PC-3 (cell line): ENCODE measurements around the gene PI4K2A. TPM values are rescaled to one million over a fixed set of nuclear protein-coding genes. Genes with fewer than 3 reads are reported as not detected.

Experiments used
- ATAC-seq: fragments of 200-7000 bp; cut with Tn5 transposase; 2 replicates; pipeline ENCODE4 v1.9.1; 2020; ENCODE audit warnings: mild to moderate bottlenecking, moderate library complexity
- BruUV-seq: library from RNA; stranded (reverse); fragments of 400-500 nt; replicated peaks from 2 replicates; lab custom pipeline; 2021; lab: Mats Ljungman, UMichigan
- CTCF ChIA-PET: fragments of 300-600 bp; sonication (Branson Sonifier 250); formaldehyde crosslinking; loops from one replicate; lab custom pipeline; 2022; ENCODE audit warnings: antibody characterized with exemption; lab: Charles Lee
- POLR2A ChIA-PET: fragments of 300-600 bp; sonication (Branson Sonifier 250); formaldehyde crosslinking; loops from one replicate; lab custom pipeline; 2022; ENCODE audit warnings: antibody characterized with exemption; ENCODE audit not compliant: unreplicated experiment; lab: Charles Lee
- DNase-seq: peaks from one replicate; pipeline ENCODE4 v3.0.0-alpha.2; 2015
- H2AFZ ChIP-seq: fragments of 300-600 bp; sonication (generic); 2 replicates; pipeline ENCODE4 v1.6.0; 2016; ENCODE audit warnings: antibody characterized with exemption, low read length
- H3F3A ChIP-seq: fragments of 300-600 bp; sonication (generic); one replicate; pipeline ENCODE4 v1.6.0; 2017; ENCODE audit warnings: antibody characterized with exemption, low read length, control low read depth, mild to moderate bottlenecking; ENCODE audit not compliant: unreplicated experiment
- H3K27ac ChIP-seq: fragments of 300-600 bp; sonication (generic); 2 replicates; pipeline ENCODE4 v1.5.1; 2016; ENCODE audit warnings: mild to moderate bottlenecking, low read length
- H3K27me3 ChIP-seq: fragments of 300-600 bp; sonication (generic); 2 replicates; pipeline ENCODE4 v1.6.1; 2016; ENCODE audit warnings: low read length, mixed read lengths
- H3K36me3 ChIP-seq: fragments of 300-600 bp; sonication (generic); 2 replicates; pipeline ENCODE4 v1.6.1; 2016; ENCODE audit warnings: low read depth, mixed run types, low read length, mixed read lengths
- H3K4me1 ChIP-seq: fragments of 300-600 bp; sonication (generic); 2 replicates; pipeline ENCODE4 v1.5.1; 2016; ENCODE audit warnings: low read length; ENCODE audit not compliant: insufficient read depth
- H3K4me2 ChIP-seq: fragments of 300-600 bp; sonication (generic); 2 replicates; pipeline ENCODE4 v1.6.0; 2016; ENCODE audit warnings: low read length
- H3K4me3 ChIP-seq: fragments of 300-600 bp; sonication (generic); 2 replicates; pipeline ENCODE4 v1.5.1; 2016; ENCODE audit warnings: mild to moderate bottlenecking, low read length, mixed read lengths
- H3K79me2 ChIP-seq: fragments of 300-600 bp; sonication (generic); 2 replicates; pipeline ENCODE4 v1.6.1; 2017; ENCODE audit warnings: low read length, mixed read lengths
- H3K9ac ChIP-seq: fragments of 300-600 bp; sonication (generic); 2 replicates; pipeline ENCODE4 v1.6.0; 2016; ENCODE audit warnings: mild to moderate bottlenecking, low read length
- H3K9me2 ChIP-seq: fragments of 300-600 bp; sonication (generic); replicated peaks from 2 replicates; pipeline ENCODE4 v1.6.1; 2016; ENCODE audit warnings: mixed run types, low read length, mixed read lengths
- H3K9me3 ChIP-seq: fragments of 300-600 bp; sonication (generic); 2 replicates; pipeline ENCODE4 v1.6.1; 2016; ENCODE audit warnings: low read length, mixed read lengths
- H4K20me1 ChIP-seq: fragments of 300-600 bp; sonication (generic); 2 replicates; pipeline ENCODE4 v1.6.1; 2016; ENCODE audit warnings: low read length, mixed read lengths
- EZH2 ChIP-seq: fragments of 300-600 bp; sonication (generic); IDR thresholded peaks from one replicate; pipeline ENCODE4 v1.6.1; 2017; ENCODE audit warnings: antibody characterized with exemption, mild to moderate bottlenecking, low read length; ENCODE audit not compliant: unreplicated experiment
- EZH2phosphoT487 ChIP-seq: fragments of 300-600 bp; sonication (generic); IDR thresholded peaks from 2 replicates; pipeline ENCODE4 v1.6.1; 2018; ENCODE audit warnings: mild to moderate bottlenecking, antibody characterized with exemption, low read length, borderline replicate concordance
- intact Hi-C: fragments of 100-400 bp; cut with micrococcal nuclease; formaldehyde crosslinking; loops from 2 replicates; pipeline ENCODE4 v1.9.0; 2023
- total RNA-seq: library from RNA; depleted of rRNA; stranded (reverse); fragments of >200 nt; gene quantifications from 2 replicates; pipeline ENCODE4 v1.2.3, GENCODE V29; 2014
- TF ChIP-seq, protein P1 (sequence below): fragments of 300-600 bp; sonication (generic); conservative IDR thresholded peaks from 2 replicates; pipeline ENCODE4 v1.5.1; 2017; ENCODE audit warnings: antibody characterized with exemption, low read depth, mild to moderate bottlenecking, low read length

PI4K2A gene
- total RNA-seq, 1 experiment from 2014 or later = 19.4 TPM

DNA sequence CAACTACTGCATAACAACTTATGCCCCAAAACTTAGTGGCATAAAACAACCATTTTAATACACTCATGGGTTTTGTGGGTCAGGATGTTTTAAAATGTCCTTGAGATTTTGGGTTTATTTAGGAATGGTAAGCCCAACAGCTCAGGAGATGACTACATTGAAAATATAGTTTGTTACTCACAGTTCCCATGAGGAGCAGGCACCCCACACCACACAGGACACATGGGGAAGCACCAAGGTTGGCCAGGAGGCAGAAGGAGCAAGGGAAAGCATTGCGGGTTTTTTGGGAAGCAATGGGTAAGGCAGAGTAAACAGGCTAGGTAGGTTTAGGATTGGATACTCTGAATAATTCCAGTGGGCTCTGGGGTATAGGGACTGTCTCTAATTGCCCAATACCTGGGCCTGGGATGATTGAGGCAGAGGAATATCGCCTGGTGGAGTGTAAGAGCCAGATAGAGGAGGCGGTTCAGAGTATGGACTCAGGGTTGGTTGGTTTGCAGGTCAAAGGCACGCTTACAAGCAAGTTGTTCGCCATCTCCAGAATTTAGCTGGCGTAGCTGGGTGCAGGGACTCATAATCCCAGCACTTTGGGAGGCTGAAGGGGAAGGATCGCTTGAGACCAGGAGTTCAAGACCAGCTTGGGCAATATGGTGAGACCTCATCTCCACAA, 63.1 kb downstream of the PI4K2A start:
- DNase-seq (no peak), ATAC-seq (no peak)
- H3K27ac ChIP-seq = no peak overlapping the region
- BruUV-seq = no TSS peak
- H3K4me3 ChIP-seq = no peak overlapping the region
- no peak overlapping the region for H3K4me2 ChIP-seq
- CTCF ChIA-PET = interaction anchor here (0.6 to 0.9 kb wide), 2 partner anchors 21 to 592 kb away, joined by 3 read pairs; no protein-coding TSS in a partner anchor
- H3K36me3 ChIP-seq = no peaks in the 10 kb centered on the region
- no peak overlapping the region for H2AFZ ChIP-seq
- no peak overlapping the region for H3K9ac ChIP-seq
- no peaks in the 10 kb centered on the region for H3K27me3 ChIP-seq
- H3K4me1 ChIP-seq = no peaks in the 10 kb centered on the region
- intact Hi-C loops = no loop called here
- TF ChIP-seq, protein P1, sequence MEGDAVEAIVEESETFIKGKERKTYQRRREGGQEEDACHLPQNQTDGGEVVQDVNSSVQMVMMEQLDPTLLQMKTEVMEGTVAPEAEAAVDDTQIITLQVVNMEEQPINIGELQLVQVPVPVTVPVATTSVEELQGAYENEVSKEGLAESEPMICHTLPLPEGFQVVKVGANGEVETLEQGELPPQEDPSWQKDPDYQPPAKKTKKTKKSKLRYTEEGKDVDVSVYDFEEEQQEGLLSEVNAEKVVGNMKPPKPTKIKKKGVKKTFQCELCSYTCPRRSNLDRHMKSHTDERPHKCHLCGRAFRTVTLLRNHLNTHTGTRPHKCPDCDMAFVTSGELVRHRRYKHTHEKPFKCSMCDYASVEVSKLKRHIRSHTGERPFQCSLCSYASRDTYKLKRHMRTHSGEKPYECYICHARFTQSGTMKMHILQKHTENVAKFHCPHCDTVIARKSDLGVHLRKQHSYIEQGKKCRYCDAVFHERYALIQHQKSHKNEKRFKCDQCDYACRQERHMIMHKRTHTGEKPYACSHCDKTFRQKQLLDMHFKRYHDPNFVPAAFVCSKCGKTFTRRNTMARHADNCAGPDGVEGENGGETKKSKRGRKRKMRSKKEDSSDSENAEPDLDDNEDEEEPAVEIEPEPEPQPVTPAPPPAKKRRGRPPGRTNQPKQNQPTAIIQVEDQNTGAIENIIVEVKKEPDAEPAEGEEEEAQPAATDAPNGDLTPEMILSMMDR = no peak
- TF ChIP-seq EZH2phosphoT487 = no peak
- TF ChIP-seq EZH2 = no peak
- no peaks in the 10 kb centered on the region for H3F3A ChIP-seq
- no peaks in the 10 kb centered on the region for H4K20me1 ChIP-seq
- no peaks in the 10 kb centered on the region for H3K79me2 ChIP-seq
- no peaks in the 10 kb centered on the region for H3K9me3 ChIP-seq
- H3K9me2 ChIP-seq = no peaks in the 10 kb centered on the region
- POLR2A ChIA-PET = no interaction called here

DNA sequence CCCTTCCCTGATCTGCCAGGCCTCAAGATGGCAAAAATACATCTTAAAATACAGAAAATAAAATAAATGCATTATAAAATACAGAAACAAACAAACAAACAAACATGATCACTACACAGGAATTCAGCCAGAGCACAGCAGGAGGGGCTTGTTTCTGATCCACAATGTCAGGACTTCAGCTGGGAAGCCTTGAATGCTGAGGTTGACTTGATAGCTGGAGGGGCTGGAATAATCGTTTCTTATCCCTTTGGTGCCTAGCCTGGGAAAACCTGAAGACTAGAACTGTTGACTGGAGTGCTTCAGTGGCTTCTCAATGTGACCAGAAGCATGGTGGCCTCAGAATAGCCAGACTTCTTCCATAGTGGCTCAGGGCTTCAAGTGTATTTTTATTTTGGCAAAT, 63.9 kb downstream of the PI4K2A start:
- DNase-seq (no peak), ATAC-seq (no peak)
- Histone ChIP-seq H2AFZ (no peak overlapping the region), H3K4me3 (no peak overlapping the region), H3F3A (no peaks in the 10 kb centered on the region), H3K4me1 (no peaks in the 10 kb centered on the region), H3K27me3 (no peaks in the 10 kb centered on the region), H3K27ac (no peak overlapping the region), H3K9me3 (no peaks in the 10 kb centered on the region), H3K36me3 (no peaks in the 10 kb centered on the region), H3K4me2 (no peak overlapping the region), H3K79me2 (no peaks in the 10 kb centered on the region), H4K20me1 (no peaks in the 10 kb centered on the region), H3K9ac (no peak overlapping the region), H3K9me2 (no peaks in the 10 kb centered on the region)
- intact Hi-C loops = no loop called here
- no TSS peak for BruUV-seq
- TF ChIP-seq, protein P1 = no peak
- TF ChIP-seq EZH2 (no peak), EZH2phosphoT487 (no peak)
- CTCF ChIA-PET = no interaction called here
- POLR2A ChIA-PET = no interaction called here

DNA sequence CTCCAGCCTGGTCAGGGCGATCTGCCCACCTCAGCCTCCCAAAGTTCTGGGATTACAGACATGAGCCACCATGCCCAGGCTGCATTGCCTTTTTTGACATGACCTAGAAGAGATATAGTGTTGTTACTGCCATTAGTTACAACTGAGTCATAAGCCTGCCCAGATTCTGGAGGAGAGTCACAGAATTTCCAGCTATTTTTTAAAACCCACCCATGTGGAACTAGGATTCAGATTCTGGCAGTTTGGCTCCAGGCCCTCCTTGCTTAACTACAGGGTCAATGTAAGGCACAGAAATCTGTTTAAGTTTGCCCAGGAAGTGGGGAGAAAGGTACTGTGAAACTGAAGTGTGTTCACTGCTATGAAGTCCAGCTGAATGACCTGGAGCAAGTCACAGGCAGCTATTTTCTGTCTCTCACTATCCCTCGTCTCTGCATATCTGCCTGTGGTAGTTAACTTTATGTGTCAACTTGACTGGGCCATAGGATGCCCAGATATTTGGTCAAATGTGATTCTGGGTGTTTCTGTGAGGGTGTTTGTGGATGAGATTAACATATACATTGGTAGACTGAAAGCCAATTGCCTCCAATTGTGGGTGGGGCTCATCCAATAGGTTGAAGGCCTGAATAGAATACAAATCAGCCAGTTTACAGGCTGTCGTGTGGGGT, 64.7 kb downstream of the PI4K2A start:
- no peaks in the 10 kb centered on the region for H3F3A ChIP-seq
- H3K9me2 ChIP-seq = no peaks in the 10 kb centered on the region
- no peaks in the 10 kb centered on the region for H3K27me3 ChIP-seq
- CTCF ChIA-PET = no interaction called here
- TF ChIP-seq, protein P1 = no peak
- no peak for TF ChIP-seq EZH2
- no peak for TF ChIP-seq EZH2phosphoT487
- H3K79me2 ChIP-seq = no peaks in the 10 kb centered on the region
- H3K4me3 ChIP-seq = no peak overlapping the region
- no peaks in the 10 kb centered on the region for H3K36me3 ChIP-seq
- H3K4me2 ChIP-seq = no peak overlapping the region
- no peaks in the 10 kb centered on the region for H3K4me1 ChIP-seq
- ATAC-seq = no peak
- H2AFZ ChIP-seq = no peak overlapping the region
- BruUV-seq = no TSS peak
- H3K27ac ChIP-seq = no peak overlapping the region
- intact Hi-C loops = no loop called here
- DNase-seq = no peak
- no peaks in the 10 kb centered on the region for H4K20me1 ChIP-seq
- no peak overlapping the region for H3K9ac ChIP-seq
- POLR2A ChIA-PET = no interaction called here
- no peaks in the 10 kb centered on the region for H3K9me3 ChIP-seq
